AG04450 (cell line): ENCODE data around the gene COL13A1. TPM values are rescaled to one million over a fixed set of nuclear protein-coding genes. Genes with fewer than 3 reads are reported as not detected.

Source experiments
- CTCF ChIA-PET: fragments of 300-600, 350-600 bp; formaldehyde crosslinking; extraction: SDS; loops from one replicate; lab custom pipeline; 2022; ENCODE audit warnings: antibody characterized with exemption, inconsistent platforms; lab: Charles Lee
- POLR2A ChIA-PET: fragments of 350-600 bp; formaldehyde crosslinking; extraction: SDS; loops from one replicate; lab custom pipeline; 2021; ENCODE audit warnings: antibody characterized with exemption, inconsistent platforms; lab: Yijun Ruan, JAX
- DNase-seq: peaks from one replicate; pipeline ENCODE4 v3.0.0-alpha.2; 2011; ENCODE audit warnings: low read depth, low spot score
- H3K27ac ChIP-seq: one replicate; pipeline ENCODE4 v1.5.1; 2012; ENCODE audit warnings: low read depth, low read length, control low read depth
- H3K27me3 ChIP-seq: one replicate; pipeline ENCODE4 v1.6.0; 2012; ENCODE audit warnings: low read length; ENCODE audit not compliant: control insufficient read depth, insufficient read depth
- H3K4me3 ChIP-seq: 2 replicates; pipeline ENCODE4 v1.5.1; 2011; ENCODE audit warnings: mild to moderate bottlenecking, low read depth, low read length, control low read depth
- H3K9me3 ChIP-seq: 2 replicates; pipeline ENCODE4 v1.5.1; 2012; ENCODE audit warnings: low read length; ENCODE audit not compliant: control insufficient read depth, insufficient read depth
- polyA plus RNA-seq: library from polyadenylated mRNA; depleted of rRNA; stranded (reverse); fragments of >200 nt; gene quantifications from 2 replicates; pipeline ENCODE4 v1.2.3, GENCODE V29; 2011
- TF ChIP-seq, protein P1 (sequence below): IDR thresholded peaks from 2 replicates; pipeline ENCODE4 v1.5.1; 2011; ENCODE audit warnings: low read depth, low read length, control low read depth, inconsistent platforms

Gene COL13A1
- polyA plus RNA-seq, 1 experiment = 13.1 TPM

DNA sequence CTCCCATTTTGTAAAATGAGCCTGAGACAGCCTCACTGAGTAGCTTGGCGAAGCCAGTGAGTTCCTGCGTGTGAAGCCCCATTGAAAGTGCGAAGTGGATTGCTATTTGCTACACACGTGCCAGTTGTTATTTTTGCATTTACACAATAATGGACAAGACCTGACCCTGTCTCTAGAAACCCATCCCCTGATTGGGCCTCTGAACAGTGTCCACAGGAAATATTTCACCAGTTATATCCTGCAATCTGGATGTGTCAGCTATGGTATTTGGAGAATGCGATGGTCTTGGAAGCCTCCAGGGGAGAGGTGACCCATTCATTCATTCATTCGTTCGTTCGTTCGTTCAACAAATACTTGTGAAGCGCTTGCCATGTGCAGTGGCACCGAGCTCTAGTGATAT lies 37.1 kb downstream of the COL13A1 start:
- Histone ChIP-seq H3K27me3 (no peaks in the 10 kb centered on the region), H3K27ac (no peak overlapping the region), H3K4me3 (no peak overlapping the region), H3K9me3 (no peaks in the 10 kb centered on the region)
- POLR2A ChIA-PET = no interaction called here
- CTCF ChIA-PET = interaction anchor here (1.1 to 1.5 kb wide), 2 partner anchors 39 to 75 kb away, joined by 3 to 4 read pairs; no protein-coding TSS in a partner anchor
- TF ChIP-seq, protein P1, sequence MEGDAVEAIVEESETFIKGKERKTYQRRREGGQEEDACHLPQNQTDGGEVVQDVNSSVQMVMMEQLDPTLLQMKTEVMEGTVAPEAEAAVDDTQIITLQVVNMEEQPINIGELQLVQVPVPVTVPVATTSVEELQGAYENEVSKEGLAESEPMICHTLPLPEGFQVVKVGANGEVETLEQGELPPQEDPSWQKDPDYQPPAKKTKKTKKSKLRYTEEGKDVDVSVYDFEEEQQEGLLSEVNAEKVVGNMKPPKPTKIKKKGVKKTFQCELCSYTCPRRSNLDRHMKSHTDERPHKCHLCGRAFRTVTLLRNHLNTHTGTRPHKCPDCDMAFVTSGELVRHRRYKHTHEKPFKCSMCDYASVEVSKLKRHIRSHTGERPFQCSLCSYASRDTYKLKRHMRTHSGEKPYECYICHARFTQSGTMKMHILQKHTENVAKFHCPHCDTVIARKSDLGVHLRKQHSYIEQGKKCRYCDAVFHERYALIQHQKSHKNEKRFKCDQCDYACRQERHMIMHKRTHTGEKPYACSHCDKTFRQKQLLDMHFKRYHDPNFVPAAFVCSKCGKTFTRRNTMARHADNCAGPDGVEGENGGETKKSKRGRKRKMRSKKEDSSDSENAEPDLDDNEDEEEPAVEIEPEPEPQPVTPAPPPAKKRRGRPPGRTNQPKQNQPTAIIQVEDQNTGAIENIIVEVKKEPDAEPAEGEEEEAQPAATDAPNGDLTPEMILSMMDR = no peak
- DNase-seq = no peak

DNA sequence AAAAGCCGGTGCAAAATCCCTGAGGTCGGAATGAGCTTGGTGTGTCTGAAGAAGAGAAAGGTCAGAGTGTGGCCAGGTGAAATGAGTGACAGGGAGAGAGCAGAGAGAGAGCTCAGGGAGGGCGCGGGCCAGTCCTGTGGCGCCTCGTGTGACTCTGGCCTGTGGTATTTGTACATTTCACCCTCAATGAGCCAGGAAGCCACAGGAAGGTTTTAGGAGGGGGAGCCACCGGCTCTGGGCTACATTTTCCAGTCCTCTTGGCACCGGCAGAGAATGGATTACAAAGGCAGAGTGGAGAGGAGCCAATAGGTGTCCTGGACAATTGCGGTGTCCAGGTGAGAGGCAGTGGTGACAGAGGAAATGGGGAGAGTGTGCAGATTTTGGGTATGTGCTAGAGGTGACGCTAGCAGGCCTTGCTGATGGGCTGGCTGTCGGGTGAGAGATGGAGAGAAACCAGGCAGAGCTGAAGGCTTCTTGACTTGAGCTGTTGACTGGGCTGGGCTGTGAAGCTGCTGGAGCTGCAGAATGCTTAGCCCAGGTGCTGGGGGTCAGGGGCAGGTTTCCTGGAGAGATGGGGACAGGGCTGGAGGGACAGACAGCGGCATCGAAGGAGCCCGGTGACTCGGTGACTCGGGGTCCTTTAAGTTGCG lies 38.1 kb downstream of the COL13A1 start:
- CTCF ChIA-PET = interaction anchor here (1.1 kb wide), 1 partner anchor 40 kb away, joined by 3 read pairs; no protein-coding TSS in a partner anchor

DNA sequence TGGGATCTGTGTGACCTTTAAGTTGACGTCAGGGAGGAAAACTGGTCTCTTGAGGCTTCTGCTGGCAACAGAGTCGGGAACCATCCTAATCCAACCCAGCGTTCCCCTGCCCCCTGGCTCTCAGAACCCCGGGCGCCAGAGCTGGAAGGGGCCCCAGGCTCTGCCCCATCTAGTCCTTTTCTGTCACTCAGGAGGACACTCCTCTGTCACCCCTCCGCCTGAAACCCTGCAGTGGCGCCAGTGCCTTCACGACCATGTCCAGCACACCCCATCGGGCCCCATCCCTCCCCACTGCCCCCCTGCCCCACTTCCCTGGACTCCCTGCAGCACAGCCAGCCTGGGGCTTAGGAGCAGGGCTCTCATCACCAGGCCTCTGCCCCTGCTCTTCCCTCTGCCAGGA lies 39.1 kb downstream of the COL13A1 start:
- no peaks in the 10 kb centered on the region for H3K27me3 ChIP-seq
- H3K4me3 ChIP-seq = no peak overlapping the region
- no peak overlapping the region for H3K27ac ChIP-seq
- CTCF ChIA-PET = interaction anchor here (0.7 kb wide), 1 partner anchor 52 kb away, joined by 3 read pairs; no protein-coding TSS in a partner anchor
- TF ChIP-seq, protein P1 = no peak
- POLR2A ChIA-PET = no interaction called here
- no peaks in the 10 kb centered on the region for H3K9me3 ChIP-seq
- DNase-seq = no peak

More for the DNA sequence above, 38.1 kb downstream of the COL13A1 start:
- Histone ChIP-seq H3K4me3 (no peak overlapping the region), H3K9me3 (no peaks in the 10 kb centered on the region), H3K27me3 (no peaks in the 10 kb centered on the region), H3K27ac (no peak overlapping the region)
- TF ChIP-seq, protein P1 = no peak
- no peak for DNase-seq
- POLR2A ChIA-PET = interaction anchor here (0.8 kb wide), 1 partner anchor 32 kb away, joined by 3 read pairs; no protein-coding TSS in a partner anchor

DNA sequence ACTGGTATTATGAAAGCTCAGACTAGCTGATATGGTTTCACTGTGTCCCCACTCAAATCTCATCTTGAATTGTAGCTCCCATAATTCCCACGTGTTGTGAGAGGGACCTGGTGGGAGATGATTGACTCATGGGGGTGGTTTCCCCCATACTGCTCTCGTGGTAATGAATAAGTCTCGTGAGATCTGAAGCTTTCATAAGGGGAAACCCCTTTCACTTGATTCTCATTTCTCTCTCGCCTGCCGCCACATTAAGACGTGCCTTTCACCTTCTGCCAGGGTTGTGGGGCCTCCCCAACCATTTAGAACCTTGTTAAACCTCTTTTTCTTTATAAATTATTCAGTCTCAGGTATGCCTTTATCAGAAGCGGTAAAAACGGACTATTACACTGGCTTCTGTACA lies 40.3 kb downstream of the COL13A1 start:
- no peak overlapping the region for H3K27ac ChIP-seq
- H3K27me3 ChIP-seq = no peaks in the 10 kb centered on the region
- ChIA-PET CTCF (no interaction called here), POLR2A (no interaction called here)
- no peak overlapping the region for H3K4me3 ChIP-seq
- H3K9me3 ChIP-seq = no peaks in the 10 kb centered on the region
- no peak for DNase-seq
- TF ChIP-seq, protein P1 = no peak

DNA sequence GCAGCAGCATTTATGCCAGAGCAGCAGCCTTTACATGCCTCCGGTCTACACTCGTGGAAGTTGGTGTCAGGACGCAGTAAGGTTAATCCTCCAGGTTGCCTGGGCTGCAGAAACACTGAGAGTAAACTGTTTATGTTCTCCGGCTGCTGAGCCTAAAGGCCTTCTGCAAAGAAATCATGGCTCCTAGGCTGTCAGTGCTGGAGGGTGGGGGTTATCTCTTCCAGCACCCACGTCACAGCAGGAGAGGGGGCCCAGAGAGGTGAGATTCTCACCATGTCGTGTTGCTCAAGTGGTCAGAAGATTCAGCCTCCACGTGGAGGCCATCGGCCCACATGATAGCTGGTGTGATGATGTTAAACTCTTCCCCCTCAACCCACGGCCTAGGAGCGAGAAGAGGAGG lies 41.2 kb downstream of the COL13A1 start:
- POLR2A ChIA-PET = no interaction called here

More for the DNA sequence above, 41.2 kb downstream of the COL13A1 start:
- no peaks in the 10 kb centered on the region for H3K9me3 ChIP-seq
- no peak overlapping the region for H3K4me3 ChIP-seq
- TF ChIP-seq, protein P1 = no peak
- no peaks in the 10 kb centered on the region for H3K27me3 ChIP-seq
- CTCF ChIA-PET = no interaction called here
- H3K27ac ChIP-seq = no peak overlapping the region
- DNase-seq = no peak
